ENCODE results near the gene AFAP1. TPM values are rescaled to one million over a fixed set of nuclear protein-coding genes. Genes with fewer than 3 reads are reported as not detected.
A peak's percentile ranks its signal among the peaks of the same experiment; 100 is the strongest.

AFAP1 gene
- total RNA-seq, 1 donor from 2014 or later: 28.7 TPM

DNA sequence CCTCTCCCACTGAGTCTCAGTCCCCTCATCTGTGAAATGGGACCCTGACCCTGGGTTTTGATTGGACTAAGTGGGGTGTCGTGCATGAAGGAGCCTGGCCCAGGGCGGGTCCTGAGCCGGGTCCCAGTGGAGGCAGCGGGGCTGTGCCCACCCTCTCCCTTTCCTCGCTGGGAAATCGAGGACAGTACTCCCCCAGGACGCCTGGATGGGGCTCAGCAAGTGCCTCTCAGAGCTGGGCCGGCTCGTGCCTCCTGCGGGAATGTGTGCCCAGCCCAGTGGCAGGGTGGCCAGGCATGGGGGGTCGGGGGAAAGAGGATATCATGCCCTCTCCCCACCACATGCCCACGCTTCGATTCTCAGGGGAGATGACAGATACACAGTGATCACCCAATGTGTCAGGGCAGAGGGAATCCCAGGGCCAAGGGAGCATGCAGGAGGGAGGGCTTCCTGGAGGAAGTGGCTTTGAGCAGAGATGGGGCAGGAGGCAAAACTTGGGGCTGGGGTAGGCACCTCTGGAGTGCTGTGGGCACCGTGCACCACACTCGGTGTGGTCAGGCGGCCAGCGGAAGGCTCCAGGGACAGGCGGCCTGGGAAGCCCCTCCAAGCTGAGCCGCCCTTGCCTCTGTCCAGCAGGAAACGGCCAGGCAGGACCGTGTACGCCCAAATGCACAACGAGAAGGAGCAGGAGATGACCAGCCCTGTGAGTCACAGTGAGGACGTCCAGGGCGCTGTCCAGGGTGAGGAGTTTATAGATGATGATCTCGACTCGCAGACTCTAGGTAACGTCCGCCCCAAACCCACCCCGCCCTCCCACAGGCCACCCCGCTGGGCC lies 203.0 kb downstream of the AFAP1 start:
- TF ChIP-seq, protein P1, sequence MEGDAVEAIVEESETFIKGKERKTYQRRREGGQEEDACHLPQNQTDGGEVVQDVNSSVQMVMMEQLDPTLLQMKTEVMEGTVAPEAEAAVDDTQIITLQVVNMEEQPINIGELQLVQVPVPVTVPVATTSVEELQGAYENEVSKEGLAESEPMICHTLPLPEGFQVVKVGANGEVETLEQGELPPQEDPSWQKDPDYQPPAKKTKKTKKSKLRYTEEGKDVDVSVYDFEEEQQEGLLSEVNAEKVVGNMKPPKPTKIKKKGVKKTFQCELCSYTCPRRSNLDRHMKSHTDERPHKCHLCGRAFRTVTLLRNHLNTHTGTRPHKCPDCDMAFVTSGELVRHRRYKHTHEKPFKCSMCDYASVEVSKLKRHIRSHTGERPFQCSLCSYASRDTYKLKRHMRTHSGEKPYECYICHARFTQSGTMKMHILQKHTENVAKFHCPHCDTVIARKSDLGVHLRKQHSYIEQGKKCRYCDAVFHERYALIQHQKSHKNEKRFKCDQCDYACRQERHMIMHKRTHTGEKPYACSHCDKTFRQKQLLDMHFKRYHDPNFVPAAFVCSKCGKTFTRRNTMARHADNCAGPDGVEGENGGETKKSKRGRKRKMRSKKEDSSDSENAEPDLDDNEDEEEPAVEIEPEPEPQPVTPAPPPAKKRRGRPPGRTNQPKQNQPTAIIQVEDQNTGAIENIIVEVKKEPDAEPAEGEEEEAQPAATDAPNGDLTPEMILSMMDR (IDR thresholded peaks at IDR 0.05): no peak
- Histone ChIP-seq H3K27me3 (no peaks in the 10 kb centered on the region), H3K9me3 (no peaks in the 10 kb centered on the region), H3K27ac (no peak overlapping the region), H3K36me3 (no peaks in the 10 kb centered on the region), H3K4me1 (no peaks in the 10 kb centered on the region), H3K4me3 (no peak overlapping the region)
- DNase-seq (no peak), ATAC-seq (no peak)
- intact Hi-C loops (cut with DNase I): no loop called here

DNA sequence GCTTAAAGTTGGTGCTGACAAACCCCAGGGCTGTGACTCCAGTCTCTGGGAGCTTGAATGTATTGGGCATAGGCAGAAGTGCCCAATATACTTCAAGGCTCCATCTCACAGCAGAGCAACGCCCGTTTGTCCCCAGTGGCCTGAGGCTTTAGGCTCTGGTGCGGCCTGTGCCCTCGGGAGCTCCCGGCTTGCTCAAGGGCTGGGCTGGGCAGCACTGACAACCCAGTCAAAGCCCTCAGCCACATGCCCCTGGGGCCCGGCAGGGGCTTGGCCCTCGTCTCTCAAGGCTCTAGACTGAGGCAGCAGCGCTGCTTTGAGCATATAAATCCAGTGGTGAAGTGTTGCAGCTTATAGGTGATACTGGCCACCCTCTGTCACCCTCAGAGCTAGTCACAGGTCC lies 203.7 kb downstream of the AFAP1 start:
- no peak for ATAC-seq
- DNase-seq: no peak
- Histone ChIP-seq H3K9me3 (no peaks in the 10 kb centered on the region), H3K27ac (no peak overlapping the region), H3K4me1 (no peaks in the 10 kb centered on the region), H3K4me3 (no peak overlapping the region), H3K36me3 (no peaks in the 10 kb centered on the region), H3K27me3 (no peaks in the 10 kb centered on the region)
- TF ChIP-seq, protein P1 (IDR thresholded peaks at IDR 0.05): no peak
- intact Hi-C loops (cut with DNase I): no loop called here

- Histone ChIP-seq H3K4me3 (no peak overlapping the region), H3K27me3 (no peaks in the 10 kb centered on the region), H3K4me1 (no peaks in the 10 kb centered on the region), H3K9me3 (no peaks in the 10 kb centered on the region), H3K36me3 (no peaks in the 10 kb centered on the region), H3K27ac (no peak overlapping the region)
- no peak for DNase-seq
- ATAC-seq: peak; percentile 1
- TF ChIP-seq, protein P1 (IDR thresholded peaks at IDR 0.05): no peak
- intact Hi-C loops (cut with DNase I): no loop called here
These were observed 204.3 kb downstream of the AFAP1 start for GRCh38 chr4:7735395-7735794.

- Histone ChIP-seq H3K4me3 (no peak overlapping the region), H3K27ac (no peak overlapping the region), H3K27me3 (no peaks in the 10 kb centered on the region), H3K36me3 (no peaks in the 10 kb centered on the region), H3K4me1 (no peaks in the 10 kb centered on the region), H3K9me3 (no peaks in the 10 kb centered on the region)
- TF ChIP-seq, protein P1 (IDR thresholded peaks at IDR 0.05): no peak
- peak; percentile 89 for DNase-seq
- peak; percentile 83 for ATAC-seq
- intact Hi-C loops (cut with DNase I): no loop called here
These were observed 204.9 kb downstream of the AFAP1 start for GRCh38 chr4:7734651-7735260.

DNA sequence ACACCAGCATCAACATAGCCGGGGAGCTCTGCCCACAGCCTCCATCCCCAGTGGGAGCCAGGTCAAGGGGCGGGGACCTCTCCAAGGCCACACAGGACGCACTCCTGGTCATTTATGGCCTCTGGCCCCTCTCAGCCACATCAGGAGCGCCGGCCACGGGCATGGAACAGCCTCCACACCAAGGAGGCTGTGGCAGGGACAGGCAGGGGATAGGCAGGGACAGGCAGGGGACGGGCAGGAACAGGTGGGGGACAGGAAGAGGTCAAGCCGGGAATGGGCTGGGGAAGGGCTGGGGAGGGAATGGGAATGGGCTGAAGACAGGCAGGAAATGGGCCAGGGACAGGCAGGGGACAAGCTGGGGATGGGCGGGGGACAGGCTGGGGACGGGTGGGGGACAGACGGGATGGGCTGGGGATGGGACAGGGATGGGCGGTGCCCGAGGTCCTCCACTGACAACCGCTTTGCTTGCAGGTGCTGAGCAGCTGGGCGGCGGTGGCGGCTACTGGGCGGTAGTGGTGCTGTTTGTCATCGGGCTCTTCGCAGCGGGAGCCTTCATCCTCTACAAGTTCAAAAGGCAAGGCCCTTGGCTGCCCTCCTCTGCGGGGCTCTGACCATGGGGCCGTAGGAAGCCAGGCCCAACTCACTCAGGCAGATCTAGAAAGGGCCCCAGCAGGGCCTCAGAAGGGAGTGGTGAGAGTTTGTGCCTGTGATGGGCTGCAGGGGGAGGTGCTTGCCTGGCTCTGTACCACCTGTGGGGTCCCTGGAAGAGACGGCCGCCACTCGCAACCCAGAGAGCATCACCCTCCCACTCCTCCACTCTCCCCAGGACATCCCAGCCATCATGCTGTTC lies 205.6 kb downstream of the AFAP1 start:
- Histone ChIP-seq H3K9me3 (no peaks in the 10 kb centered on the region), H3K4me1 (no peaks in the 10 kb centered on the region), H3K4me3 (no peak overlapping the region), H3K36me3 (no peaks in the 10 kb centered on the region), H3K27me3 (no peaks in the 10 kb centered on the region), H3K27ac (no peak overlapping the region)
- ATAC-seq (no peak), DNase-seq (no peak)
- intact Hi-C loops (cut with DNase I): no loop called here
- TF ChIP-seq, protein P1 (IDR thresholded peaks at IDR 0.05): no peak
